ENCODE results near the gene ALG13.
"Not testable (repeated sequence)": the region's sequence is repeated elsewhere in the genome, so short reads cannot be mapped to it uniquely, and the experiment has no call there.

Gene ALG13

GRCh38 chrX:111761578-111762135 lies 80.7 kb downstream of the ALG13 start:
- DNase-seq: no peak

- DNase-seq: no peak
Observed at GRCh38 chrX:111778591-111778990, 97.6 kb downstream of the ALG13 start.

GRCh38 chrX:111779582-111779981 lies 98.6 kb downstream of the ALG13 start:
- no peak for DNase-seq

- no peak for DNase-seq
Observed at GRCh38 chrX:111784667-111785066, 103.7 kb downstream of the ALG13 start.

GRCh38 chrX:111790054-111790453 lies 109.1 kb downstream of the ALG13 start:
- not testable (repeated sequence) for DNase-seq
